22Rv1 (cell line): ENCODE measurements around the gene CNPY1.

Experiments used
- ZFX ChIP-seq: fragments of 450-650 bp; IDR thresholded peaks from 2 replicates; pipeline ENCODE4 v1.6.1; 2017; ENCODE audit warnings: antibody characterized with exemption, borderline replicate concordance
- TF ChIP-seq, protein P1 (sequence below): fragments of 450-650 bp; IDR thresholded peaks from 2 replicates; pipeline ENCODE4 v1.5.1; 2017; ENCODE audit warnings: mild to moderate bottlenecking

DNA sequence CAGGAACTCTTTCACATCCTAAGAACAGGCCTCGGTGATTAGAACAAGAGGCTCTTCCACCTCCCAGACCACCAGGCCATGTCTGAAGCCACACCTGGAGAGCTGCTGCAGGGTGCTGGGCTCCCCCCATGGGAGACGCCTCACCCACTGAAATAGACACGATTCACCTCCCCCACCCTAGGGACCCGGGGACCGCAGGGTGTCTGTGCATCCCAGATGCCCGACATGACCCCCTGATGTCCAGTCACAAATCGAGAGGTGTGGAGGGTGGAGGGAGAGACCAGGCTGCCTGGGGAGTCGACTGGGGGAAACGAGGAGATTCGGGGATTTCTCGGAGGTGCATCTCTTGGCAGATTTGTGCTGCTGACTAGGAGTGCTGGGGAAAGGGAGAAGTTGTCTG, 31.0 kb downstream of the CNPY1 start:
- TF ChIP-seq, protein P1, sequence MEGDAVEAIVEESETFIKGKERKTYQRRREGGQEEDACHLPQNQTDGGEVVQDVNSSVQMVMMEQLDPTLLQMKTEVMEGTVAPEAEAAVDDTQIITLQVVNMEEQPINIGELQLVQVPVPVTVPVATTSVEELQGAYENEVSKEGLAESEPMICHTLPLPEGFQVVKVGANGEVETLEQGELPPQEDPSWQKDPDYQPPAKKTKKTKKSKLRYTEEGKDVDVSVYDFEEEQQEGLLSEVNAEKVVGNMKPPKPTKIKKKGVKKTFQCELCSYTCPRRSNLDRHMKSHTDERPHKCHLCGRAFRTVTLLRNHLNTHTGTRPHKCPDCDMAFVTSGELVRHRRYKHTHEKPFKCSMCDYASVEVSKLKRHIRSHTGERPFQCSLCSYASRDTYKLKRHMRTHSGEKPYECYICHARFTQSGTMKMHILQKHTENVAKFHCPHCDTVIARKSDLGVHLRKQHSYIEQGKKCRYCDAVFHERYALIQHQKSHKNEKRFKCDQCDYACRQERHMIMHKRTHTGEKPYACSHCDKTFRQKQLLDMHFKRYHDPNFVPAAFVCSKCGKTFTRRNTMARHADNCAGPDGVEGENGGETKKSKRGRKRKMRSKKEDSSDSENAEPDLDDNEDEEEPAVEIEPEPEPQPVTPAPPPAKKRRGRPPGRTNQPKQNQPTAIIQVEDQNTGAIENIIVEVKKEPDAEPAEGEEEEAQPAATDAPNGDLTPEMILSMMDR, result no peak
- no peak for TF ChIP-seq ZFX
